DMS114 treated with DMSO at 0.1 percent for 48 hours (cell line): Measurements from ENCODE around the gene DCAF6.

Experiments used
- DNase-seq: peaks from one replicate; lab custom pipeline; 2025; ENCODE audit not compliant: unreplicated experiment; lab: John Stamatoyannopoulos, UW

The DCAF6 gene

DNA sequence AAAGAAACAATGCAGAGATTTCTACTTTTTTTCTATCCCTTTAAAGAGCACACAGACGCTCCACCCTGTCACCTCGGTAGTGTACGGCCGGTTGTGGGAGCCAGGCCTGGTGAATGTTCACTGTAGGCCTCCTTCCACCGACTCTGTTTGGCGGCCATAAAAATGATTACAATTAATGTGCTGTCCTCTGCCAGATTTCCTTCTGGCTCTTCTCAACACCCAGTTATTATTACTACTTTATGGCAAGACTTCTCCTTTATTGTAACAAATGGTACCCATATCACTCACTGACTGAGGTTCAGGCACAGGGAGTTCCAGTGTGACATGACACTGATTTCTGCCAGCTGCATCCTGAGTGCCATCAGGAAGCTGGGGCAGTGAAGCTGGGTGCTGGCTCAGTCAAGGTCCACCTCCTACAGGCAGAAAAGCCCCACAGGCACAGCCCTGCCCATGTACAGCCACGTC, 162.9 kb downstream of the DCAF6 start:
- no peak for DNase-seq

- DNase-seq = no peak
Observed at GRCh38 chr1:168100315-168101002, 164.0 kb downstream of the DCAF6 start.

- no peak for DNase-seq
Observed at GRCh38 chr1:168101336-168101735, 164.9 kb downstream of the DCAF6 start.

DNA sequence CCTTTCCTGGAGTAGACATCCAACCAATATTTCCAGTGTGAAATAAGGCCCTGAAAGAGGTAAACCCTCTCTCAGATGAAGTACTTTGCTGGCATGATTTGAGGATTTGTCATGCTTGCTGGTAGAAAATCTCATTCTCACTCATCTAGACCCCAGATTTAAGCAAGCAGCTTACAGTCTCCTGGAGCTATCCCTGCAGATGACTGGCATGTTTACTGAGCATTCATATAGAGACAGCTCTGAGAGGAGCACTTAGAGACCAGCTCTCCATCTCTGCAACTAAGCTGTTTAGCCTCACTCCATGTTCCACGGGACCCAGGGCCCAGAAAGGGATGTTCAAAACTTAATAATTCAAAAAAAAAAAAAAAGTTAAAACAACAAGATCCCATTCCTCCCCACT, 166.0 kb downstream of the DCAF6 start:
- DNase-seq = no peak

GRCh38 chr1:168104535-168104934, 168.1 kb downstream of the DCAF6 start:
- no peak for DNase-seq

- no peak for DNase-seq
Observed at GRCh38 chr1:168105846-168106245, 169.4 kb downstream of the DCAF6 start.

- DNase-seq = no peak
Observed at GRCh38 chr1:168106274-168106673, 169.8 kb downstream of the DCAF6 start.

DNA sequence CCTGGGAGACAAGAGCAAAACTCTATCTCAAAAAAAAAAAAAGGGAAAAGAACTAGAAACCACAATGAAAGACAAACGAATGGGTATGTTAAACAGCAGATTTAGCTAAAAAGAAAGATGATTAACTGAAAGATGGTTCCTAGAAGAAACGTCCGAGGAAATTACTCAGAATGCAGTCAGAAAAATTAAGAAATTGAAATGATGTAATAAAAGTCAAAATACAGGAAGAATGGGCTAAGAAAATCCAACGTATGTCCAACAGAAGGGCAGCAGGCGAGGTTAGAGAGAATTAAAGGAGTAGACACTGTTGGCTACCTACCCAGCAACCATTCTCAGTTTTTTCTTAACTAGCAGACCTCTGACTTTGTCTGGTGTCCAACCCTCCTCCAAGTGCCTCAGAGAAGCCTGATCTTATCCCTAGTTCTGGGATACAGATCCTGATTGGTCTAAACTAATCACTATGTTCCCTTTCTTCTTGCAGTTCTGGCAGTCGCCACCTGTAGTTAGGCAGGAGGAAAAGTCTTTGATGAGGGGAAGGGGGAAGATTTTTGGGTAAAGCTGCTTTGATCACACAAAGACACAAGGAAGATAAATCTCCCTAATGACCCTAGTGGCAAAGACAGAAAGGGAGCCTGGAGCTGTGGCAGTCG, 174.5 kb downstream of the DCAF6 start:
- no peak for DNase-seq

DNA sequence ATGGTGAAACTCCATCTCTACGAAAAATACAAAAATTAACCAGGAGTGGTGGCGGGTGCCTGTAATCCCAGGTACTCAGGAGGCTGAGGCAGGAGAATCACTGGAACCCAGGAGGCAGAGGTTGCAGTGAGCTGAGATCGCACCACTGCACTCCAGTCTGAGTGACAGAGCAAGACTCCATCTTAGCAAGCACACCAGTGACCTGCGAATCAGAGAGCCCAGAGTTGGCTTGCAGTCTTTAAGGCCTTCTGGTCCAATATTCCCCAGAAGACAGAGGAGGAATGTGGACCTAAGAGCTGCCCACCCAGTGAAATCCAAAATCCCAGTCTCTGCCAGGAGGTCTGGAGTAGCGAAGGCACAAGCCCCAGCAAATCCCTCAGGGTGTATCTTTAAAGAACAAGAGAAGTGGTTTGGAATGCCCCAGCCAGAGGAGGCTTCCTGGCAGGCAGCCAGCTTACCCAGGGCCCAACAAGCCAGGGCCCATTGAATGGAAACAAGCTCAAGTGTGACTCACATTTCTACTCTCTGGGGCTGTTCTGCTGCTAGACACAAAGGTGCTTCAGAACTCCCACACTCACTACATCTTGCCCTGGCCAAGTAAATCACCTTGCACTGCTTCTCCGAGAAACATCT, 176.3 kb downstream of the DCAF6 start:
- DNase-seq = no peak

DNA sequence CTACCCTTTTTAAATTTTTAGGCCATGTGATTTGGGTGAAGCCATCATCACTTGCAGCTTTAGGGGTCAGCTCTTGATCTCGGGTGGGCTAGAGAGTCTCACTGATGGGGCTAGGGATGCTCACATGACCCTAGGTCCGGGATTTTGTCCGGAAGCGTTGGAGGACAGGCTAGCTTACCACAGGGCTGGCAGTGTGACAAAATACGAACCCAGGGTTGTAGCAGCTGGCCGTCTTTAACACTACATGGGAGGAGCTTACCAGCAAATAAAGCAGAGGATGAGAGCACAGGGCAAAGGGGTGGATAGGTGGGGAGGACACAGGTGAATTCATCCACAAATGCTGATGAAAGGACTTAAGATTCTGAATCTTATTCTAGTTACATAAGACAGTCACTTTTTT, 178.4 kb downstream of the DCAF6 start:
- no peak for DNase-seq

DNA sequence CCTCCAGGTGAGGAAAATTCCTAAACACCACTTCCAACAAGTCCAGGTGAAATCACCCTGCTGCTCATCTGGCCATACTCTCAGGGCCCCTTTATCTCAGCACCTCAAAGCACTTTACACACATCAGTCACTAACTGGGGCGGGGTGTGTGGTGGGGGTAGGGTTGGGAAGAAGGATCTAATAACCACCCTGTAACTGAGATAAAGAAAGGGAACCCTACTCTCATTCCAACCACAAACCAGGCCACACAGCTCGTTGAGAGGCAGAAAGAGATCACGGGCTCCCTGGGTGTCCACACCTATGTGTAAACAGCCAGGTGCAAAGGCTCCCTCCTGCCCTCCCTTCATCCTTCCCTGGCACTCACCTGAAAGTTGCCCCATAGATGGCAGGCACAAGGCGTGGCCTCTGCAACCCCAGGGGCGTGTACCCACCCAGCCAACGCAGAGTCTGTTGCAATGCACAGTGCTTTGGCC, 179.9 kb downstream of the DCAF6 start:
- no peak for DNase-seq

DNA sequence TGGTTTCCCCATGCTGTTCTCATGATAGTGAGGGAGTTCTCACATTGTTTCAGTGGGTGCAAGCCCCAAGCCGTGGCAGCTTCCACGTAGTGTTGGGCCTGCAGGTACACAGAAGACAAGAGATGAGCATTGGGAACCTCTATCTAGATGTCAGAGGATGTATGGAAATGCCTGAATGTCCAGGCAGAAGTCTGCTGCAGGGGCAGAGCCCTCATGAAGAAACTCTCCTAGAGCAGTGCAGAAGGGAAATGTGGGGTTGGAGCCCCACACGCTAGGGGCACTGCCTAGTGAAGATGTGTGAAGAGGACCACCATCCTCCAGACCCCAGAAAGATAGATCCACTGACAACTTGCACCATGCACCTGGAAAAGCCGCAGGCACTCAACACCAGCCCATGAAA, 183.3 kb downstream of the DCAF6 start:
- DNase-seq = no peak

DNA sequence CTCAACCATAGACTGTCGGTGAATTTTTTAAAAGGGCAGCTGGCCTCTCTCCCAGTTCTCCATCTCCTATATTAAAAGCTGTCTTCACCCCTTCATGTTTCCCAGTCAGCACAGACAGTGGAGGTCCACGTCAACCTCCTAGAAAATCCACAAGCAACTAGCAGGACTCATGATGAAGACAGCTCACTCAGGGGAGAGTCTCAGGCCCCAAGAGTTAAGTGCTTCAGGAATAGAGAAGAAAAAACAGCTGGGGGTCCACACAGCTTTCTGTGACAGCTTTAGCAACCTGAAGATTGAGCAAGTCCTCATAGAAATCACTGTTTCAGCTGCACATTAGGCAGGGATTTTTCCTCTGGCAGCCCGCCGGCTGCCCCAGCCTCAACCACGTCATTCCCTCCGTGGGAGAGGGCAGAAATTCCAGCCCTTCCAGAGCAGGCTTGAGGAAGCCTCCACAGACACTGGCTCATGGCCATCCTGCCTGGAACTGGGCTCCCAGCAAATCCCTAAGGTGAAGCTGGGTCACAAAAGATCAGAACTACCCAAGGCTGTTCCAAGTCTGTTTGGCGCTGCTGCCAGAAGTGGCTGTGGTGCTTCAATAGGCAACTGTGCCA, 185.0 kb downstream of the DCAF6 start:
- no peak for DNase-seq

- DNase-seq = no peak
Observed at GRCh38 chr1:168125051-168125450, 188.6 kb downstream of the DCAF6 start.
